NCI-H146 treated with DMSO at 0.1 percent for 48 hours (cell line): Measurements from ENCODE around the gene TPPP.

ENCODE experiments used
- DNase-seq: peaks from one replicate; lab custom pipeline; 2025; ENCODE audit not compliant: unreplicated experiment; lab: John Stamatoyannopoulos, UW

Gene TPPP

GRCh38 chr5:666816-667498 is 26.2 kb downstream of the TPPP start:
- DNase-seq, result no peak

- no peak for DNase-seq
These were observed 27.0 kb downstream of the TPPP start for GRCh38 chr5:665956-666711.

DNA sequence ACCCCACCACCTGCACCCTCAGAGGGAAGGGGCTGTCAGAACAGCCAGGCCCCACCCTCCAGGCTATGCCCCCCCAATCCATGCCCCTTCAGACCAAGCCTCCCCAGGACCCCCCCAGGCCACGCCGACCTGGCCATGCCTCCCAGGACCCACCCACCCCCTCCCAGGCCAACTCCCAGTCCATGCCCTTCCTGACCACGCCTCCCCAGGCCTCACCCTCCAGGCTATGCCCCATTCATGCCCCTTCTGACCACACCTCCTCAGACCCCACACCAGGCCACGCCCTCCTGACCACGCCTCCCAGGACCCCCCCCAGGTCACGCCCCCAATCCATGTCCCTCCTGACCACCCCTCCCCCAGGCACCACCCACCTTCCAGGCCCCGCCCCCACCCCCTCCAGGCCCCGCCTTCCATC is 27.6 kb downstream of the TPPP start:
- DNase-seq, result no peak

GRCh38 chr5:664994-665360 is 28.2 kb downstream of the TPPP start:
- DNase-seq, result no peak

- no peak for DNase-seq
These were observed 28.7 kb downstream of the TPPP start for GRCh38 chr5:664343-664993.

DNA sequence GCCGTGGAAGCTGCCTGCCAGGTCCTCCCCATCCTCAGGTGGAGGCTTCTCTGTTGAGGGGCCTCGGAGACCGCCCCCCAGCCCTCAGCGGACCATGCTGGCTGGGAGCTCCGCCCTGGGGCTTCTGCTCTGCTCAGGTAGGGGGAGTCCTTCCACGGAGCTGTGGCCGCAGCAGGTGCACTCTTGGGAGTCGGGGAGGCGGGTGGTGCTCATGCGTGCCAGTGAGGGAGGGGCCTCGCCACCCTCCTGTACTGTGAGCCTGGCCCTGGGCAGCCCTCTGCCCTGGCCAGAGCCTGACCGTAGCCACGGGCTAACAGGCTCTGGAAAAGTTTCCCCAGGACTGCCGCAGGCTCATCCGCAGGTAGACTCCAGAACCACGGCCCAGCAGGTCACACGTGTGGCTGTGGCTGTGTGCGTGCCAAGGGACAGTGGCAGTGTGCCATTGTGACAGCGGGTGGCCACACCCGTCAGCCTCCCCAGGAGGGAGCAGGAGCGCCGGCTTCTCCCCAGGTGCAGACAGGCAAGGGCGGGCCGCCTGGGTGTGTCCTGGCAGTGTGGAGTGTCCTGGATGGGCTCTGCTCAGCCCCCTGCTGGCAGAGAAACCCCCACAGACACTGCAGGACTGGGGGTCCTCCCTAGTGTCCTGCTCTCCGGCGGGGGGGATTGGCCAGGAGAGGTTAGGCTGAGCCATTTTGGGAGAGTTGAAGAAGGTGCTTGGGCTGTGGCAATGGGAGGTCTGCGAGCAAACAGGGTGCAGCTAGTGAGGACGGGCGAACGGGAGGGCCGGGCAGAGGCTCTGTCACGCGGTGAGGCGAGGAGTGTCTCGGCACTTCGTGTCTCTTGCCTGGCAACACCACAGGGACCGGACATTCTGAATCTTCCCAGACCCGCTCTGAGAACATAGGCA is 29.5 kb downstream of the TPPP start:
- no peak for DNase-seq

DNA sequence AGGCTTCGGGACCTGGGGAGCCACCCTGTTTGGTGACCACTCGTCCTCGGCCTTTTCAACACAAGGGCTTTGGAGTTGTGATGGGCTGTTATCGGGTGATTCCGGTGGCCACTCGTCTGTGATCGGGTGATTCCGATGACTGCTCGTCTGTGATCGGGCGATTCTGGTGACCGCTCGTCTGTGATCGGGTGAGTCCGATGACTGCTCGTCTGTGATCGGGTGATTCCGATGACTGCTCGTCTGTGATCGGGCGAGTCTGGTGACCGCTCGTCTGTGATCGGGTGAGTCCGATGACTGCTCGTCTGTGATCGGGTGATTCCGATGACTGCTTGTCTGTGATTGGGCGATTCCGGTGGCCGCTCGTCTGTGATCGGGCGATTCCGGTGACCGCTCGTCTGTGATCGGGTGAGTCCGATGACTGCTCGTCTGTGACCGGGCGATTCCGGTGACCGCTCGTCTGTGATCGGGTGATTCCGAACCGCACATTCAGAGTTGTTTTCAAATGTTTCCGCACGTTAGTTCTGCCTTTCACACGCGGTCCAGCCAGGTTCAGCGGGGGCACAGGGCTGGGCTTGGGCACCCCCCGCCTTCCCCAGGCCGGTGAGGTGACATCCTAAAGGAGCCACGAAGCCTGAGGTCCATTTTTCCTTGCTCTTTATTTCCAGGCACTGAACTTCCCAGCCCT is 30.3 kb downstream of the TPPP start:
- DNase-seq, result no peak

- no peak for DNase-seq
These were observed 31.0 kb downstream of the TPPP start for GRCh38 chr5:661891-662750.

- DNase-seq, result no peak
These were observed 32.6 kb downstream of the TPPP start for GRCh38 chr5:660491-661030.

- DNase-seq, result no peak
These were observed 33.5 kb downstream of the TPPP start for GRCh38 chr5:659496-660263.

DNA sequence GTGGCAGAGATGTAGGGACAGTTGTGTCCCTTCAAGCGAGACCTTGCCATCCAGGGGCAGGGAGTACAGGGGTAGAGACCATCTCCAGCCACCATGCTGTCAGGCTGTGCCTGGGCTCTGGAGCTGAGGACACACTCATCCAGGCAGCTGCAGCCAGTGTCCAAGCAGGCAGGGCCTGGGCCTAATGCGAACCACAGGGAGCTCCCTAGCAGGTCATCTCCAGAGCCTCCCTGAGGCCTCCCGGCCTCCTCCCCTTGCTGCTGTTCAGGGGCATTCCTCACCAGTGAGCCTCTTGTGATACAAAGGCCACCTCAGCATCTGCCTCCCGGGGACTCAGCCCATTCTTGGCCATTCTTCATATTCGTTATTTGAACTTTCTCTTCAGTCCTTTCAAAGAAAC is 35.0 kb downstream of the TPPP start:
- no peak for DNase-seq

DNA sequence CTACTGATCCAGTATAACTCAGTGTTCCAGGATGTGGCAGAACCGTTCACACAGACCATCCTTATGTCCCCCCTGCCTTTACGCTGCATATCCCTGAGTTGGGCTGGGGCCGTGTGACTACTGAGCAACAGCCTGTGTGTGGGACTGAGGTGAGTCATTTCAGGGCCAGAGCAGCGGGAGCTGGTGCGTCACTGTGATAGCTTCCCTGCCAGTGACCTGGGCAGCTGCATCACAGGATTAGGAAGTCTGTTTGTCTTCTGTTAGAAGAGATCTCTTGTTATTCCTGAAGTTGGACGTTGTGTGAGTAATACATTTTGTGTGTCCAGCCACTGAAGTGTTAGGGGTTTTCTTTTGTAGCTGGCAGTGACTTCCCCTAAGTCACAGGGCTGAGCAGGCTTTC is 35.6 kb downstream of the TPPP start:
- DNase-seq, result no peak

GRCh38 chr5:655406-655805 is 37.7 kb downstream of the TPPP start:
- no peak for DNase-seq

DNA sequence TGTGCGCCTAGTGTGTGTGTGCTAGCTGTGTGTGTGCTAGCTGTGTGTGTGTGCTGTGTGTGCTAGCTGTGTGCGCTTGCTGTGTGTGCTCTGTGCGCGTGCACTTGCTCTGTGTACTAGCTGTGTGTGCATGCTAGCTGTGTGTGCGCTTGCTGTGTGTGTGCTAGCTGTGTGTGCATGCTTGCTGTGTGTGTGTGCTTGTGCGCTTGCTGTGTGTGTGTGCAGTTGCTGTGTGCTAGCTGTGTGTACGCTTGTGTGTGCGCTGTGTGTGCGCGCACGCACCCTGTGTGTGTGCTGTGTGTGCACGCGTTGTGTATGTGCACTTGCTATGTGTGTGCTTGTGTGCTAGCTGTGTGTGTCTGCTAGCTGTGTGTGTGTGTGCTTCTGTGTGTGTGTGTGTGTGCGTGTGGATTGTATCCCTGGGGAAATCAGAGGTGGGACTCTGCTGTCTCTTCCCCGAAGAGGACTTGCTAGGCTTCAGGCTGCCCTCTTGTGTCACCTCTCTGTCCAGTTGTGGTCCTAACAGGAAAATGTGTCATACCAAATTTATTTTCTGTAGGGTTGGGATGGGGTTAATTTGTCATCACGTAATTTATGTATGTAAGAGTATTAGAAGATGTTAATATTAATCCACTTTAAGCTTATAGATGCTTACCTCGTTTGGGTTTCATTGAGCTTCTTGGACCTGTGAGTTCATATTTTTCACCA is 38.9 kb downstream of the TPPP start:
- no peak for DNase-seq

GRCh38 chr5:652773-653350 is 40.3 kb downstream of the TPPP start:
- DNase-seq, result peak; percentile 19

DNA sequence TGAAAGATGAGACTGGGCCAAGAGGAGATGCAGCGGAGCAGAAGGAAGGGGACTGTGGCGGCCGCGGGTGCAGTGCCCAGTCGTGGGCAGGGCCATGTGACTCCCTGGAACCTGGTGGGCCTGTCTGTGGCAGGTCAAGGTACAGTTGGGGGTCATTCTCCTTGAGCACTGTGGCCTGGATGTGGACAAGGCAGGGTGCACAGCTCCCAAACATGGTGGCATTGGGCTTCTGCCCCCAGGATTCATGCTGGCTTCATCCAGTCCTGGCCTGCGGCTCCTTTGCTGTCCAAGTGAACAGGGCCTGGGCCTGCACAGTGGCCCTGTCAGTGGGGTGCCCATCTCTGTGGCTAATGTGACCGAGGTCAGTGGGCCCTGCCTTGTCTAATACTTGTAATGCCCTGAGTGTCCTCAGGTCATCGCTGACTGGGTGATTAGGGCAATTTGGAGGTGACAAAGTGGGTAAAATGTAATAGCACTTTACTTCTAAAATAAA is 41.1 kb downstream of the TPPP start:
- no peak for DNase-seq

GRCh38 chr5:651296-652022 is 41.7 kb downstream of the TPPP start:
- no peak for DNase-seq
